AG04449 (cell line): ENCODE measurements around the gene FRK.

Source experiments
- CTCF ChIA-PET: fragments of 350-600 bp; formaldehyde crosslinking; extraction: SDS; loops from one replicate; lab custom pipeline; 2021; ENCODE audit warnings: antibody characterized with exemption; lab: Yijun Ruan, JAX
- POLR2A ChIA-PET: fragments of 400-600, 350-600 bp; formaldehyde crosslinking; extraction: SDS; loops from one replicate; lab custom pipeline; 2020; ENCODE audit warnings: antibody characterized with exemption, inconsistent platforms; lab: Yijun Ruan, JAX
- DNase-seq: peaks from one replicate; pipeline ENCODE4 v3.0.0-alpha.2; 2010; ENCODE audit warnings: low read depth, low spot score
- H3K4me3 ChIP-seq: 2 replicates; pipeline ENCODE4 v1.5.1; 2011; ENCODE audit warnings: low read depth, mild to moderate bottlenecking, control low read depth, low read length
- TF ChIP-seq, protein P1 (sequence below): IDR thresholded peaks from one replicate; pipeline ENCODE4 v1.5.1; 2011; ENCODE audit warnings: mild to moderate bottlenecking, moderate library complexity, low read length, control low read depth, inconsistent platforms; ENCODE audit not compliant: insufficient read depth; ENCODE audit errors: missing control alignments

The FRK gene

DNA sequence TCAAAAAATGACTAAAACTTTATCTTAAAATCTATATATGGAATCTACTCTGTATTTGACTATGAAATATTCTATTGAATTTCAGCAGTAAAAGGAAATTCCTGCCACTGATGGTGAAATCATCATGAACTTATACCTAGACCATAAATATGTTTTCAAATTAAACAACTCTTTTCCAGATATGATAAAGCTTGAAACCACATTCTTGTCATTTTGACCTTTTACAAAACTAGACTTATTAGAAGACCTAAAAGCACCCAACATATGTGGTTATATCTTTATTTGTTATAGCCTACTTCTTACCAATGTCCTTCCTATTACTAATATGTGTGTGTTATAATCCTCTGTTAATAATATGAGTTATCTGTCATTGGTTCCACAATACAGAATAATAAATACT is 35.3 kb downstream of the FRK start:
- CTCF ChIA-PET: no interaction called here
- POLR2A ChIA-PET: no interaction called here
- no peak for DNase-seq
- TF ChIP-seq, protein P1, sequence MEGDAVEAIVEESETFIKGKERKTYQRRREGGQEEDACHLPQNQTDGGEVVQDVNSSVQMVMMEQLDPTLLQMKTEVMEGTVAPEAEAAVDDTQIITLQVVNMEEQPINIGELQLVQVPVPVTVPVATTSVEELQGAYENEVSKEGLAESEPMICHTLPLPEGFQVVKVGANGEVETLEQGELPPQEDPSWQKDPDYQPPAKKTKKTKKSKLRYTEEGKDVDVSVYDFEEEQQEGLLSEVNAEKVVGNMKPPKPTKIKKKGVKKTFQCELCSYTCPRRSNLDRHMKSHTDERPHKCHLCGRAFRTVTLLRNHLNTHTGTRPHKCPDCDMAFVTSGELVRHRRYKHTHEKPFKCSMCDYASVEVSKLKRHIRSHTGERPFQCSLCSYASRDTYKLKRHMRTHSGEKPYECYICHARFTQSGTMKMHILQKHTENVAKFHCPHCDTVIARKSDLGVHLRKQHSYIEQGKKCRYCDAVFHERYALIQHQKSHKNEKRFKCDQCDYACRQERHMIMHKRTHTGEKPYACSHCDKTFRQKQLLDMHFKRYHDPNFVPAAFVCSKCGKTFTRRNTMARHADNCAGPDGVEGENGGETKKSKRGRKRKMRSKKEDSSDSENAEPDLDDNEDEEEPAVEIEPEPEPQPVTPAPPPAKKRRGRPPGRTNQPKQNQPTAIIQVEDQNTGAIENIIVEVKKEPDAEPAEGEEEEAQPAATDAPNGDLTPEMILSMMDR: no peak
- no peak overlapping the region for H3K4me3 ChIP-seq

DNA sequence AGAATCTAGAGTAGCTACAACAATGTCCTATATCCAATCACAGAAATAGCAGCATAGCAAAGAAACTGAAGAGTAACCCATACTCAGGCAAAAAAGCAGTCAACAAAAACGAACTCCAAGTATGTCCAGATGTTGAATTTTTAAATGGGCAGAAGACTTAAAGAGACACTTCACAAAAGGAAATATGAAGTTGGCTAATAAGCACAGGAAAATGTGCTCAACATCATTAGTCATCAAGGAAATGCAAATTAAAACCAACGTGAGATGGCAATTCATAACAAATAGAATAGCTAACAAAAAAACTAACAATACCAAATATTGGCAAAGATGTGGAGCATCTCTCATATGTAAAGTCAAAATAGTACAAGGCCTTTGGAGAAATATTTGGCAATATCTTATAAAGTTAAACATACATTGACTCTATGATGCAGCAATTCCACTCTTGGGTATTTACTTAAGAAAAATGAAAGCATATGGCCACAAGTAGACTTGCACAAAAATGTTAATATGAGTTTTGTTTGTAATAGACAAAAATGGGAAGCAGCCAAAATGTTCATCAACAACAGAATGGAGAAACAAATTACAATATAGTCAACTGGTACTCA is 37.7 kb downstream of the FRK start:
- CTCF ChIA-PET: interaction anchor here (0.8 to 2.0 kb wide), 2 partner anchors 10 to 12 kb away, joined by 4 to 11 read pairs; no protein-coding TSS in a partner anchor
- POLR2A ChIA-PET: no interaction called here
- H3K4me3 ChIP-seq: no peak overlapping the region
- TF ChIP-seq, protein P1: no peak
- DNase-seq: no peak

DNA sequence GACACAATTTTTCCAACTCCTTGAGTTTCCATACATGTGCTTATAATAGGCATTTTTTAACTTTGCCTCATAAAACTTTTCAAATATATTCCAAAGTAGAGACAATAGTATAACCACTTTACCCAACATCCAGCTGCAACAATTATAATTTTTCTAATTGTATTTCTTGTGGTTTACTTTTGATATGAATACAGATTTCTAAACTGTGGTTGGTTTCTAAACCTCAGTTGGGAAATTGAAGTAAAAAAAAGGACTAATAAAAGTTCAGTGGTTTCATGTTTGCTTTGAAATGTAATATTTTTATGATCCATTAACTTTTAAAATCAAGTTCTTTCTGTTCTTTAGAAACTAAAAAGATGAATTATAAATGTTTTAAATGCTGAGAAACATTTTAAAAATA is 40.0 kb downstream of the FRK start:
- no peak overlapping the region for H3K4me3 ChIP-seq
- TF ChIP-seq, protein P1: no peak
- DNase-seq: no peak
- ChIA-PET POLR2A (no interaction called here), CTCF (interaction anchor here (1.3 to 2.3 kb wide), 2 partner anchors 10 to 18 kb away, joined by 3 to 13 read pairs; no protein-coding TSS in a partner anchor)

DNA sequence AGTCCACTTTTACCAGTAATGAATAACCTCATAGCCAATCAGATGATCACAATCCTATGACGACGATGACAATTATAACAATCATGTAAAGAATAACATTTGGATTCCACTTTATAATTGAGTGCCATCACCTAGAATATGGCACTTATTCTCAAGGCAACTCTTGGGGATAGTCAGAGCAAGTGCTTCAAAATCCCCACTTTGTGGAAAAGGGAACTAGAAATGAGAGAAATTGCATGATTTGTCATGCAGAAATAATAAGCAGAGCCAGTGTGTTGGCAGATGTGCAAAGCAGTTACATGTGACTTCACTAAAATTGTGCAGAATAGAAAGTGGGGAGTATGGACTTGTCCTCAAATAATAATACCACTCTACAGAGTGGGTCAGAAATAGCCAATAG is 41.3 kb downstream of the FRK start:
- ChIA-PET POLR2A (no interaction called here), CTCF (interaction anchor here (1.6 to 2.3 kb wide), 3 partner anchors 8 to 77 kb away, joined by 7 to 13 read pairs (median 8); no protein-coding TSS in a partner anchor)
- H3K4me3 ChIP-seq: no peak overlapping the region
- no peak for DNase-seq
- TF ChIP-seq, protein P1: no peak

DNA sequence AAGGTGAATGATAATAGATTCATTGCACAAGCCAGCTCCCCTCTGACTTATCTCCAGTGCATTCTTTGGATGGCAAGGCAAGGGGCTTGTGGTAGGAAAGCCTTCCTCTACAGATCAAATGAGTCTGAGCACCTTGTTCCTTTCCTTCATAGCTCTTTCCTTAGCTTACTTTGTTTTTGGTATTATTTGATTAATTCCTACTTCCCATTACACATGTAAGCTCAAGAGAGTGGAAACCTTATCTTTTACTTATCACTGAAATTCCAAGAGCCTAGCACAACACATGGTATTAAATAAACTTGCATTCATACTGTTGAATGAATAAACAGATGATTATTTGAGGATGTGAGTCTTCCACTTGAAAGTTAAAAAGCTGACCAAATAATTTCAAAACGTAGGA is 41.7 kb downstream of the FRK start:
- POLR2A ChIA-PET: no interaction called here

More for the DNA sequence above, 41.7 kb downstream of the FRK start:
- TF ChIP-seq, protein P1: no peak
- CTCF ChIA-PET: interaction anchor here (1.6 to 1.8 kb wide), 2 partner anchors 10 to 78 kb away, joined by 7 to 8 read pairs; no protein-coding TSS in a partner anchor
- no peak overlapping the region for H3K4me3 ChIP-seq
- no peak for DNase-seq
